ENCODE measurements around the gene STT3A.

- TF ChIP-seq CTCF (IDR thresholded peaks at IDR 0.05; ENCODE audit: poor library complexity, severe bottlenecking) (no peak), EP300 (conservative IDR thresholded peaks at IDR 0.05; ENCODE audit: poor library complexity, severe bottlenecking) (peak; percentile 34), REST (IDR thresholded peaks at IDR 0.05; ENCODE audit: borderline replicate concordance) (peak; percentile 93), EZH2 (IDR thresholded peaks at IDR 0.05; ENCODE audit: borderline replicate concordance, insufficient read depth, low read length, poor library complexity, severe bottlenecking) (no peak), TAF1 (IDR thresholded peaks at IDR 0.05; ENCODE audit: low read depth) (peak; percentile 97), POLR2AphosphoS5 (IDR thresholded peaks at IDR 0.05) (peak; percentile 95), SMC3 (conservative IDR thresholded peaks at IDR 0.05; ENCODE audit: poor library complexity) (peak; percentile 17), RAD21 (conservative IDR thresholded peaks at IDR 0.05) (peak; percentile 49)
Measured at GRCh38 chr11:125625630-125626287, 33.1 kb downstream of the STT3A start.
